T47D (cell line): ENCODE measurements around the gene SAFB.

ENCODE experiments used
- DNase-seq, 2 experiments: peaks; one replicate each; pipeline versions ENCODE4 v3.0.0 to v3.0.0-alpha.2; 2011 to 2012; ENCODE audit warnings: low read depth in 1 of 2, low spot score in 1 of 2
- JUND ChIP-seq: IDR thresholded peaks from 2 replicates; pipeline ENCODE4 v1.6.1; 2012; ENCODE audit warnings: low read depth
- in situ Hi-C: cut with HindIII; loops from 2 replicates; pipeline ENCODE4 v1.10.0; 2016; ENCODE audit warnings: low sequenced_read_pairs, low pct_unique_long_range_greater_than_20kb

The SAFB gene

GRCh38 chr19:5690125-5690954 is 67.5 kb downstream of the SAFB start, which contains the start of gene RPL36:
TSS of gene RPL36 (plus strand) at chr19:5690295. CDS start at chr19:5690508, 213 bp downstream.
- in situ Hi-C loops = no loop called here
- no peak for TF ChIP-seq JUND
- peak; percentile 94 to 96 for DNase-seq

GRCh38 chr19:5690955-5691821 is 68.3 kb downstream of the SAFB start:
- DNase-seq = no peak
- TF ChIP-seq JUND = no peak
- in situ Hi-C loops = no loop called here

- no peak for DNase-seq
- in situ Hi-C loops = no loop called here
- no peak for TF ChIP-seq JUND
Measured at GRCh38 chr19:5691822-5692722, 69.2 kb downstream of the SAFB start.

DNA sequence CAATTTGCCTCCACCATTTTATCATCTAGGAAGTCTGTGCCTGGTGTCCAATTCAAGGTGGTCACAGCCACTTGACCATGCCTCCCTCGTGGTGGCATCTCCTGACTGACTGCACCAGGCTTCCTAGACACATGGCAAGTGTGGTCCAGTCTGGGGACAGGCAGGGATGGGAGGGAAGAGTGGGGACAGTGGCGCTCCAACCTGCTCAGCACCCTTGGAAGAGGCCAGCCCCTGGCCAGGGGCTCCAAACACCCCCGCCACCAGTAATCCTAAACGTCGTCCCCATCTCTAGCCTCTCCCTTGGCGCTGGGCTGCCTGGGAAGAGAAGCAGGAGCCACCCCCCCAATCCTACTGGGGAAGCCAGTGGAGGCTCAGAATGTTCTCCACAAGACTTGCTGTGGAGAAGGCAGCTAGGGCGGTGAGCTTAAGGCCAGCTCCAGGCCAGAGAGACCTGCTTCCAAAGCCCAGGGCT is 69.9 kb downstream of the SAFB start:
- in situ Hi-C loops = no loop called here
- DNase-seq = no peak
- no peak for TF ChIP-seq JUND

- no peak for DNase-seq
- TF ChIP-seq JUND = no peak
- in situ Hi-C loops = no loop called here
Measured at GRCh38 chr19:5693195-5694166, 70.6 kb downstream of the SAFB start.

- no peak for TF ChIP-seq JUND
- in situ Hi-C loops = no loop called here
- DNase-seq = no peak
Measured at GRCh38 chr19:5694167-5694955, 71.5 kb downstream of the SAFB start.

GRCh38 chr19:5694956-5695648 is 72.2 kb downstream of the SAFB start:
- TF ChIP-seq JUND = no peak
- in situ Hi-C loops = no loop called here
- DNase-seq = no peak

- TF ChIP-seq JUND = no peak
Measured at GRCh38 chr19:5695649-5696195, 72.8 kb downstream of the SAFB start.

DNA sequence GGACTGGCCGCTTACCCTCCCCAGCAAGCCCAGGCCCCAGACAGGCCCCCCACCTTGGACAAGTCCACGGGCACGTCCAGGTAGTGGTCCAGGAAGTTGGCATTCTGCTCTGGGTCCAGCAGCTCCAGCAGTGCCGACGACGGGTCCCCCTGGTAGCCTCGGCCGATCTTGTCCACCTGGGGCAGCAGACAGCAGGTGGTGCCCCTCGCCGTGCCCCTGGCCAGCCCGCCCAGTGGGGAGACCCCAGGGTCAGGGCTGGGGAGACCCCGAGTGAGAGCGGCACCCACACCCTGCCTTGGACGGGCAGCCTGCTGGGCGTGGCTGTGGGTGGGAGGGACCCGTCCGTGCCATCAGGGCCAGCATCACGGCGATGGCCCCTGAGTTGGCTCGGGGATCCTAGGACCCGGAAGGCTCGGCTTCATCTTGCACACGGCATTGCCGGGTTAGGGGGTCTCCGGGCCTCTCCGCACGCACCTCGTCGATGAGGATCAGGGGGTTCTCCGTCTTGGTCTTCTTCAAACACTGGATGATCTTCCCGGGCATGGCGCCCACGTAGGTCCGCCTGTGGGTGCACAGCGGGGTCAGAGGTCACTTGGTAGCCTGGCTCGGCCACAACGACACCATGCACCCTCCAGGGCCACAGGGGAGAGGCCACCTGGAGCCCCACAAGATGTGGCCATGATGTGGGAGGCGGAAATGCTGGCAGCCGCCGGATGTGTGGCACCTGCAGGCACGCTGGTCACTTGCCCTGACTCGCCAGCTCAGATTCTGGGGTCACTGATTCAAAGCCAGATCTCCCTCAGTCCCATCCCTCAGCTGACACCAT is 73.5 kb downstream of the SAFB start:
- TF ChIP-seq JUND = no peak
- in situ Hi-C loops = no loop called here
- no peak for DNase-seq

More at GRCh38 chr19:5695649-5696195, 72.8 kb downstream of the SAFB start:
- in situ Hi-C loops = no loop called here
- DNase-seq = no peak
